Activated T-cell treated with anti-CD3 and anti-CD28 coated beads for 24 hours (primary cell): Measurements from ENCODE around the gene SET.
"Not testable (repeated sequence)": the region's sequence is repeated elsewhere in the genome, so short reads cannot be mapped to it uniquely, and the experiment has no call there.

Experiments
- DNase-seq: peaks from one replicate; pipeline ENCODE4 v3.0.0-alpha.2; 2020; ENCODE audit warnings: low read depth

The SET gene

DNA sequence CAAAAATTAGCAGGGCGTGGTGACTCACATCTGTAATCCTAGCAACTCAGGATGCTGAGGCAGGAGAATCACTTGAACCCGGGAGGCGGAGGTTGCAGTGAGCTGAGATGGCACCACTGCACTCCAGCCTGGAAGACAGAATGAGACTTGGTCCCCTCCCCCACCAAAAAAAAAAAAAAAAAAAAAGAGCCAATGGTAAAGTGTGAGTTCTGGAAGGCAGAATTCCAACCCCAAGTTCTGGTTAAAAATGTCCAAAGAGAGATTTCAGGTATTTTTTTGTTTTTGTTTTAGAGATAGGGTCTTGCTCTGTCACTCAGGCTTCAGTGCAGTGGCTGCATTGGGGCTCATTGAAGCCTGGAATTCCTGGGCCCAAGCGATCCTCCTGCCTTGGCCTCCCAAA lies 1.6 kb upstream of the SET start:
- DNase-seq = no peak

DNA sequence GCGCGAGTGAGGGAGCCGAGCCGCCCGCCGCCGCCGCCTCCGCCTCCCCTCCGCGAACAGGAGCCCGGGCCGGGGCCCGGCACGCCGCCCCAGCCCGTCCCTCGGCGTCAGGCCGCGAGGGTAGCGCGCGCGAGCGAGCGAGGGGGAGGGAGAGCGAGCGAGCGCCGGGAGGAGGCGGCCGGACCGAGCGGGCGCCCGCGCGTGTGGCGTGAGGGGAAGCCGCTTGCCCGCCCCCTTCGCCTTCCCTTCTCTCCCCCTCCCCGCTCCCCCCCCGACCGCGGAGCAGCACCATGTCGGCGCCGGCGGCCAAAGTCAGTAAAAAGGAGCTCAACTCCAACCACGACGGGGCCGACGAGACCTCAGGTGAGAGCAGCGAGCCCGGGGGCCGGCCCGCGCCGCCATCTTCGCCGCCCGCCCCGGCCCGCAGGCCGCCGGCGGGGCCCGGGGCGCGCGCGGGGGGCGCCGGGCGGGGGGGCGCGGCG lies 312 bp downstream of the SET start:
- DNase-seq = no peak

DNA sequence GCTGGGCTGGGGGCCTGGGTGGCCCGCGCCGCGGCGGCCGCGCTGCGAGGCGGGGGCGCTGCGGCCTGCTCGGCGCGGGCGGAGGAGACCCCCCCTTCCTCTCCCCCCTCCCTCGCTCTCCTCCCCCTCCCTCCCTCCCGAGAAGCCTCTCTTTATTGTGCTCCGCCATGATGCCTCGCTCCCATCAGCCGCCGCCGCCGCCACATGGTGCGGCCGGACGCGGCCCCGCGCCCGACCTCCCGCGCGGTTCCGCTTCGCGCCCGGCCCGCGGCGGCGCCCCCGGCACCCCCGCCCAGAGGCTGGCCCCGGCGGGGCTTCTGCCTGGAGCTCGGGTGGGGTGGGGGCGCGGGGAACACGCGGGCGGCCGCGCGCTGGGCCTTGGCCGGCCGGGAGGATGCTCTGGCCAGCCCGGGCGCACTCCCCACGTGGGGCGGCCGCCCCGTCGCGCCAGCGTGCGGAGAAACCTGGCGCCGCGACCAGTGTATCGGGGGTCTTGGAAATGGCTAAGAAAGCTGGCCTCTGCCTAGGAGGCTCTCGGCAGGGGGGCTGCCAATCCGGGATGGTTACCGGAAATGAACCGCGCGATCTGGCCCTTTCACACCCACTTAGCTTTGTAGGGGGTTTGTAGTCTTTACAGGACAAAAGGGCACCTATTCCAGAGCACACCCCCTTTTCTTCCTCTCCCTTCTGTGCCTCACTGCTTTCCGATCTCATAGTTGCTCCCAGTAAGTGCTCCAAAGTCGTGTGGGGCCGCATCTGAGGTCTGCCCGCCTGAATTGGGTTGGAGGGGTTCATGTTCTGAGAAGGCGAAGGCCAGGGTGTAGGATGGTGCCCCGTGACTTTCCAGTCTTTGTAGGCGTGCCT lies 1.0 kb downstream of the SET start:
- DNase-seq = peak; percentile 39

DNA sequence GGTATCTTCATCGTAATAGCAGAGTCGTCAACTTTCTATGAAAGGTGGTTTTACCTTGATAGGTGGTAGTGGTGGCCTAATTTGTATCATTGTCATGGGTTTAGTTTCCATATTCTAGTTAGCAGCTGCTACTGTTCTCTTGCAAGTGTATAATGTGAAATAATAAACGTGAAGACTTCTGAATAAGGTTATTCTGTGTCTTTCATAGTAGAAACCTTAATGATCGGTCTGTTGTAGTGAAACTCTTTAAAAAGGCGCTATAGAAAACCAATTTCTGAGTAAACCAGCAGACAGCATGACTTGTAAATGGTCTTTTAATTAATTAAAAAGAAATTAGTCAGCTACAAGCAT lies 1.6 kb downstream of the SET start:
- no peak for DNase-seq

DNA sequence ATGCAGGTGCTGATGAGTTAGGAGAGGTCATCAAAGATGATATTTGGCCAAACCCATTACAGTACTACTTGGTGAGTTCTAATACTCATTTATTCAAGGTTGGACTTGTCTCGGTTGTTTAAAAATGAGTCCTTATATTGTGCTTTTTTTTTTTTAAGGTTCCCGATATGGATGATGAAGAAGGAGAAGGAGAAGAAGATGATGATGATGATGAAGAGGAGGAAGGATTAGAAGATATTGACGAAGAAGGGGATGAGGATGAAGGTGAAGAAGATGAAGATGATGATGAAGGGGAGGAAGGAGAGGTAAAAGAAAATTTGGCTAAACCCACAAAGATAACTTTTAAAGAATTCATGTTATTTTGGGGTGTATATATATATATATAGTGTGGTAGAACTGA lies 4.7 kb downstream of the SET start:
- DNase-seq = not testable (repeated sequence)

DNA sequence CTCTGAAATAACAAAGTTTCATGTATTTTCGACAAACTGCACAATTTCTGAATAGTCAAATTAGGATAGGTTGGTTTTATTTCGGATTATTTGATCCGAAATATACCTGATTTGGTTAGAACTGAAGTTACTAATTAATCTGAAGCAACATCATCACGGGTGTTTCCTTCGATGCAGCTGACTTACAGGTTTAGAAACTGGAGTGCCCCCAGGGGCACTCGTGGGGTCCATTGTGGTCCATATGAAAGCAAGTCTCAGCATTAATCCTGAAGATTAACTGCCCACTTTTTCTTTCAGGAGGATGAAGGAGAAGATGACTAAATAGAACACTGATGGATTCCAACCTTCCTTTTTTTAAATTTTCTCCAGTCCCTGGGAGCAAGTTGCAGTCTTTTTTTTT lies 5.3 kb downstream of the SET start:
- no peak for DNase-seq

DNA sequence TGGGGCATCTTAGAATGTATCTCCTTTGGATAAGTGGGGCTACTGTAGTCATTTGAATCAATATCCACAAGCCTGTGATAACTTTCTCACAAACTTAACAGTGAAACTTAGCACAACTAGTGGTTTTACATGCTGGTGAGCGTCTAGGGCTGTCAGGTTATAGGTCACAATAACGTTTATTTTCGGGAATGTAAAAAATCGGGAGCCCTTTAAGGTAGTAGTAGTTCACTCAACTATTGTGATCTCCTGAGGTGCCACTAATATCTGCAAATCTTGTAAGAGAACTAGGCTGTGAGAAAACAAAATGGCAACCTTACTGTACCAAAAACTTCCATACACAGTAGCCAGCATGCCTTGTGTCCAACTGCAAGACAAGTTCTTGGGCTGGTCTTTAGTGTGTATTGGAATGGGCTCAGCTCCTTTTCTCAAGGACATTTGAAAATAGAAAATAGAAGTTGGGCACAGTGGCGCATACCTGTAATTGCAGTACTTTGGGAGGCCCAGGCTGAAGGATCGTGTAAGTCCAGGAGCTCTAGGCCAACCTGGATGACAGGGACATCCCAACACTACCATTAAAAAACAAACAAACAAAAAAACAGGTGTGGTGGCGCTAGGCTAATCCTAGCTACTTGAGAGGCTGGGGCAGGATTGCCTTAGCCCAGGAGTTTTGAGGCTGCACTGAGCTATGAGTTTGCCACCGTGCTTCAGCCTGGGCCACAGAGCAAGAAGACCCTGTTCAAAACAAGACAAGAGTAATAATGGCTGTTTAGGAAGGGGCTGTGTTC lies 8.1 kb downstream of the SET start:
- DNase-seq = no peak

DNA sequence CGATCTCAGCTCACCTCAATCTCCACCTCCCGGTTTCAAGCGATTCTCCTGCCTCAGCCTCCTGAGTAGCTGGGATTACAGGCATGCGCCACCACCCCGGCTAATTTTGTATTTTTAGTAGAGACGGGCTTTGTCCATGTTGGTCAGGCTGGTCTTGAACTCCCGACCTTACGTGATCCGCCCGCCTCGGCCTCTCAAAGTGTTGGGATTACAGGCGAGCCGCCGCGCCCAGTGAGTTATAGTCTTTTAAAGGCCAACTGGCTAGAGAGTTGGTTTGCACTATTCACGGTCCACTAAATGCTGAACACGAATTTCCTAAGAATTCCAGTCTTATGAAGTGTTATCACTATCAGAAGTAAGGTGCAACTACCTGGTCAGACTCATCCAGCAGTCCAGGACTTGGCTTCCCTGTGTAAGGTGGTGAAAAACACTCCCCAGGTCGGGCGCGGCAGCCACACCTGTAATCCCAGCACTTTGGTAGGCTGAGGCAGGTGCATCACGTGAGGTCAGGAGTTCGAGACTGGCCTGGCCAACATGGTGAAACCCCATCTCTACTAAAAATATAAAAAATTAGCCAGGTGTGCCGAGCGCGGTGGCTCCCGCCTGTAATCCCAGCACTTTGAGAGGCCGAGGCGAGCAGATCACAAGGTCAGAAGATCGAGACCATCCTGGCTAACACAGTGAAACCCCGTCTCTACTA lies 10.2 kb downstream of the SET start:
- DNase-seq = not testable (repeated sequence)

DNA sequence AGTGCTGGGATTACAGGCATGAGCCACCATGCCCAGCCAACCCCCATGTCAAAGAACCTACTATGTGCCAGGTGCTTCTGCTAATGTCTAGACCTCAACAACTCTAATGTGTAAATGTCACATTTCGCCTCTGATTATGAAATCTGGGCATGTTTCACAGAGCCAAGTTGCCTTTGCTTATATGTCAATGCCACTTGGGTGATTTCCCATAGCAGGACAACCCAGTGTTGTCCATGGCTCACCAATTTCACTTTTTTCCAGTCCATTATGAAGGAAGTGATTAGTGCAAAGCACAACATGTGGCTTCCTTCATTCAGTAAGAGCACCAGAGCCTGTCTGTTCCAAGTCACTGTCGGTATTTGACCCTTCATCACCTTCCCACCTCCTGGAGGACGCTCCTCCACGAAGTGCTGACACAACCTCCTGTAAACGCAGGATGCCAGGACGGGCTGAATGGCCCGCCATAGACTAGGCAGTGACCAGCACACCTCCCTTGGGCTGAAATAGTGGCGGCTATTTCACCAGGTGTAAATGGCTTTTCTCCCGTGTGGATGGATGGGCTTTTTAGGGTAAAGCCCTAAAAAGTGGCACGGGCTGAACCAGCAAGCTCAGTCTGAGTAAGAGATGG lies 12.3 kb downstream of the SET start:
- no peak for DNase-seq

DNA sequence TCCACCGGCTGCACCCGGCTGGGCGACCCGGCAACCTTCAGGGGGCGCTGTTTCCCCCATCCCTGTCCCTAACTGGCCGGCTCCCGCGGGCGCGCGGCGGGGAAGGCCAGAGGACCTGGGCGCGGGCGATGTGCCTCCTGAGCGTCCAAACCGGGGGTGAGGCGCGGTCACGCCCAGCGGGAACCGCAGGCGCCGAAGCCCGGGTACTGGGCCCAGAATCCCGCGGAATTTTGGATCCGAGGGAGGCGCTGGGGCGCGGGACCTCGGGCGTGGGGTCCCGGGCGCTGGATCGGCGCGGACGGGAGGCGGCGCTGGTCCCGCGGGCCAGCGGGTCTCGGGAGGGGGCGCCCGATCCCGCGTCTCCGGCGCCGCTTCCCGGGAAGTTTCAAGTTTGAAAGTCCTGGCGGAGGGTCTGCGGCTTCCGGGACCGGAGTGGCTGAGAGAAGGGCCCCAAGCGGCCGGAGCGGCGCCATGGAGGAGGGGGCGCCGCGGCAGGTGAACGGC lies 13.5 kb downstream of the SET start, which contains the start of gene PKN3:
Gene PKN3 (plus strand): TSS at position 59 of the 504 bp plus-strand sequence. CDS start 413 bp downstream, at position 472.
- peak; percentile 80 for DNase-seq

DNA sequence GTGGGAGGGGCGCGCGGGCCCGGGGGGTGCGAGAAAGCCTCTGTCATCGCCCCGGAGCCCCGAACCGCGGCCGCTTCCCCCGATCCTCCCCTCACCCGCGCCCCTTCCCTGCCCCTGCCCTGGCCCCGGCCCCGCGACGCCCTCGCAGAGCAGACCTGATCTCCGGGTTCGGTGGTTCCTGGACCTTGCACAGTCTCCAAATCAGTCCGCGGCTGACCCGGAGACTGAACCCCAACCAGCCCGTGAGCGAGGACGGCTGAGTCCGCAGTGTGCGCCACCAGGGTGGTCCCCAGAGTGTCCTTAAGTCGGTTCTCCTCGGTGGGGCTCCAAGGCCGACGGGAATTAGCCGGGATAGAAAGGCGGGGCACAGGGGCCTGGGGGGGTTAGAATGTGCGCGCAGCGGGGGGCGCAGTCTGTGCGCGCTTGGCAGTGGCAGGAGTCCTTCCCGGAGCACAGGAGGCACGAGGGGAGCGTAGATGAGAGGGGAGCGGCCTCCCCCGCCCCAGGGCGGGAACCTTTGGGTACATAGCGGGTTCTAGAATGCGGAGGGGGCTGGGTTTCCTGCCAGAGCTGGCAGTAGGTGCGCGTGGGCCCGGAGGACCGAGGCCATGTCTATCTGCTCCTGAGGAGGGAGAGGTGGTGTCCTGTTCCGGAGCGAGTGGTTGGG lies 14.1 kb downstream of the SET start:
- no peak for DNase-seq

DNA sequence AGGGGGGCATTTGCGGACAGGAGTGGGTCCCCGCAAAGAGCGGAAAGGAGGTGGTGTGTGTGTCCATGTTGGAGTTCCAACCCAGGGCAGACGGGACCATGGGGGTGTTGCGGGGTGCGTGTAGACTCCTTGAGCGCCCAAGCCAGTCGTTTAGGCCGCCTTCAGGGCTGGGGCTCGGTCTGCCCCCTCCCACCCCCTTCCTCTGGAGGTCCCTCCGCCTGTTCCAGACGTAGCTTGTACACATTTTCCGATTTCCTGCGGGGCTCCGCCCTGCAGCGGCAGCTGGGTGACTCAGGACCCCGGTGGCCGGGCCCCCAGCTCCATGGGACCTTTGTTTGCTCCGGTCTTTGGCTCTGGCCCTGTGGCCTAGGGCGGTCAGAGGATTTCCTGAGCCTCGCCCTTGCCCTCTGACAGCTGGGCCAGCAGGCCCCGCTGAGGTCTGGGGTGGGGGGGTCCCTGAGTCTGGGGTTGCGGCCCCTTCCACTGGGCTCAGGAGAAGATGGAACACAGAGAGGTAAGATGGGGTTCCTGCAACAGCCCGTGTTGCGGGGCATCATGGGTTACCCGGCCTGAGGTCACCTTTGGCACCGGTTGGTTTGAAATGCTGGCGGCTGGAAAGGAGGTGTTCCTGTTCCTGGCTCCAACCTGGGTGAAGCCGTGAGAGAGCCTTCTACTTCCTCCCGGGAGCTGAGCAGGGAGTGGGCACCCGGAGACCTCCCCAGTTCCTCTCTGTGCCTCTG lies 14.8 kb downstream of the SET start:
- DNase-seq = no peak

DNA sequence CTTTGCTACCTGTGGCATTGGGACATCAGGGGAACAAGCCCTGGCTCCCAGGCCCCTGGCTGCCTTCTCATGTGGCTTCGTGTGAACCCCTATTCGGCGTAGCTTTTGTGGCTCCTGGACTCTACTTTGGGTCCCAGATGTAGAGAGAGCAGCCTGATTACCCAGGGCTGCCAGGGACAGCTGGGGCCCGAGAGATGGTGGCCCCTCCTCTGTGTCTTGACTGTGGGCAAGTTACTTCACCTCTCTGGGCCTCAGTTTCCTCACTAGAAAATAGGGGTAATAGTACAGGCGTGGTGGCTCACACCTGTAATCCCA lies 15.3 kb downstream of the SET start:
- no peak for DNase-seq

DNA sequence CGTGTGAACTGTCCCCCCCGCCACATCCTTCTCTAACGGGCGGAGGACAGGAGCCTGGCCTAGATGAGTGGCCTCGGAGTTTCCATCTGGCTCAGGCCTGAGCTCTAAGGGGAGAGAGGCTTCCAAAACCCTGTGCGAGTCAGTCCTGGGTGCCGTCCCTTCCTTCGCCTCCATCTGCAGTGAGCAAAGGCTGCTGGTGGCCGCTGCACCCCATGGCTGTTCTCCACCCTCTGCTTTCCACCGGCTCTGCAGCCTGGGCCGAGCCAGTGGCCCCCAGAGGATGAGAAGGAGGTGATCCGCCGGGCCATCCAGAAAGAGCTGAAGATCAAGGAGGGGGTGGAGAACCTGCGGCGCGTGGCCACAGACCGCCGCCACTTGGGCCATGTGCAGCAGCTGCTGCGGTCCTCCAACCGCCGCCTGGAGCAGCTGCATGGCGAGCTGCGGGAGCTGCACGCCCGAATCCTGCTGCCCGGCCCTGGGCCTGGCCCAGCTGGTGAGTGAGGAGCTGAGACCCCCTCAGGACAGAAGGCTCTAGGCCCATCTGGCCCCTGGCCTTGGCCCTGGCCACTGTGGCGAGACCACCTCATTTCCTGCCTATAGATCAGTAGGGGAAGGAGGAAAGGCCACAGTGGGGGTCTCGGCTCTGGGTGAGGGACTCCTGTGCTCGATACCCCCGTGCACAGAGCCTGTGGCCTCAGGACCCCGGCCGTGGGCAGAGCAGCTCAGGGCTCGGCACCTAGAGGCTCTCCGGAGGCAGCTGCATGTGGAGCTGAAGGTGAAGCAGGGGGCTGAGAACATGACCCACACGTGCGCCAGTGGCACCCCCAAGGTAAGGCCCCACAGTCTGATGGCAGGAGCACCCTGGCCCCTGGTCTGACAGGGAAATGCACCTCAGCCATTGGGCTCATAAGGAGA lies 16.3 kb downstream of the SET start:
- DNase-seq = no peak

DNA sequence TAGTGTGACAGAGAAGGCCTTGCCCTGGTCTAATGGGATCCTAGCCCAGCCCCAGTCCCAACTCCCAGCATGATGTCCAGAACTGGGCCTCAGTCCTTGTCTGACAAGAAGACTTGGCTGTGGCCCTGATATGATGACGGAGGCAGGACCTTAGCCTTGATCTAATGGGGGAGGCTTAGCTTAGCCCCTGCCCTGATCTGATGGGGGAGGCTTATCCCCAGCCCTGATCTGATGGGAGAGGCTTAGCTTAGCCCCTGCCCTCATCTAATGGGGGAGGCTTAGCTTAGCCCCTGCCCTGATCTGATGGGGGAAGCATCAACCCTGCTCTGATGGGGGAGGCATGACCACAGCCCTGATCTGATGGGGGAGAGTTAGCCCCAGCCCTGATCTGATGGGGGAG lies 17.0 kb downstream of the SET start:
- DNase-seq = no peak

DNA sequence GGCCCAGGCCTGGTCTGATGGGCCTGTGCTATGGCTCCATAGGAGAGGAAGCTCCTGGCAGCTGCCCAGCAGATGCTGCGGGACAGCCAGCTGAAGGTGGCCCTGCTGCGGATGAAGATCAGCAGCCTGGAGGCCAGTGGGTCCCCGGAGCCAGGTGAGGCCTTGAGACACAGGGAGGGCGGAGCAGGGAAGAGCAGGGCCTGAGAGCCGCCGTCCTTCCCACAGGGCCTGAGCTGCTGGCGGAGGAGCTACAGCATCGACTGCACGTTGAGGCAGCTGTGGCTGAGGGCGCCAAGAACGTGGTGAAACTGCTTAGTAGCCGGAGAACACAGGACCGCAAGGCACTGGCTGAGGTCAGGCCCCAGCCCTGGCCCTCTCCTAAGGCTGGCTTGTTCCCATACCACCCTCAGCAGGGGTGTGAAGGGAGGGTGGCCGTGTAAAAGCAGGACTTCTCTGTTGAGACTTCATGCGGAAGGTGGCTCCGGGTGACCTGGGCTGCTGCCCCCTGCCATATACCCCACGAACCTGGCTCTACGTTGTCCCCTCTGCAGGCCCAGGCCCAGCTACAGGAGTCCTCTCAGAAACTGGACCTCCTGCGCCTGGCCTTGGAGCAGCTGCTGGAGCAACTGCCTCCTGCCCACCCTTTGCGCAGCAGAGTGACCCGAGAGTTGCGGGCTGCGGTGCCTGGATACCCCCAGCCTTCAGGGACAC lies 17.8 kb downstream of the SET start:
- DNase-seq = no peak

DNA sequence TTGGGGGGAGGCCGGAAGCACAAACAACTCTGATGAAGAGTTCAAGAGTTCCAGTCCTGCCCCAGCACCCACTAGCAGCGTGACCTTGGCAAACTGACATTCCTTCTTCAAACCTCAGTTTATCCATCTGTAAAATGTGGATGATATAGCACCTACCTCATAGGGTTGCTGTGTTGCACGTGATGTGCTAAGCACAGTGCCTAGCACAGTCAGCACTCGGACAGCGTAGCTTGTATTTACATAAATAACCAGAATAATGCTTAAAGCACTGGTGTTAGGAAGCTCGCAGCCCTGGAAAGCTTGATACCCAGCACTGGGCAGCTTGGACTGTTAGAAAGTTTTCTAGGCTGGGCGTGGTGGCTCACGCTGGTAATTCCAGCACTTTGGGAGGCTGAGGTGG lies 18.4 kb downstream of the SET start:
- DNase-seq = no peak

DNA sequence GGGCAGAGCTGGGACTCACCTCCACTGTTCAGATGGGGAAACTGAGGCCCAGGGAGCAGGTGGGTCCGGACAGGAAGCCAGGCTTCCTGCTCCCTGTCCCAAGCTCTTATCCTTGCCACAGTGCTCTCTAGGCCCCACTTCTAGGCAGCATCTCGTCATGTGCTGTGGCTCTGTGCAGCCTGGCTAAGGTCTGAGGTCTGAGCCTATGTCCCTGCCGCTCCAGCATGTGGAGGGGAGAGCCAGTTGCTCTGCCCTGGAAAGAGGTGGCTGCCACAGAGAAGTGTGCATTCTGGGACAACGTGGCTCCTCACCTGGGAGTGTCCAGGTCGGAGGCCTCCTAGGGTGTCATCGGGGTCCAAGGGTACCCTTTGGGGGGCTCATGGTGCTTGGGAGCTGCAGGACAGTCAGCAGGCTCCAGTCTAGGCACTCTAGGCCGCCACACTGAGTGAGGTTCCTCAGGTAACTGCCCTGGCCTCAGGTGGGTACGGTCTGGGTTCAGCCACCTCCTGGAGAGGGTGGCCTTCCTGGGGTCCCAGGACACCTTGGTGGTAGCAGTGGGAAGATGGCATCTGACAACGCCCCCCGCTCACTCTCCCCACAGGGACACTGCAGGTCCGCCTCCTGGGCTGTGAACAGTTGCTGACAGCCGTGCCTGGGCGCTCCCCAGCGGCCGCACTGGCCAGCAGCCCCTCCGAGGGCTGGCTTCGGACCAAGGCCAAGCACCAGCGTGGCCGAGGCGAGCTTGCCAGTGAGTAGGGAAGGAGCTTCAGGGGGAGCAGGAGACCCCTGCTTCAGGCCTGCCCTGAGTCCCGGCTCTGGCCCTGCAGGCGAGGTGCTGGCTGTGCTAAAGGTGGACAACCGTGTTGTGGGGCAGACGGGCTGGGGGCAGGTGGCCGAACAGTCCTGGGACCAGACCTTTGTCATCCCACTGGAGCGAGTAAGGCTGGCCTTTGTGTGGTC lies 23.7 kb downstream of the SET start:
- no peak for DNase-seq
